Measurements from ENCODE around the gene ALDH1L1.

ALDH1L1 gene

GRCh38 chr3:126078866-126079265, 101.5 kb downstream of the ALDH1L1 start:
- DNase-seq, result no peak

DNA sequence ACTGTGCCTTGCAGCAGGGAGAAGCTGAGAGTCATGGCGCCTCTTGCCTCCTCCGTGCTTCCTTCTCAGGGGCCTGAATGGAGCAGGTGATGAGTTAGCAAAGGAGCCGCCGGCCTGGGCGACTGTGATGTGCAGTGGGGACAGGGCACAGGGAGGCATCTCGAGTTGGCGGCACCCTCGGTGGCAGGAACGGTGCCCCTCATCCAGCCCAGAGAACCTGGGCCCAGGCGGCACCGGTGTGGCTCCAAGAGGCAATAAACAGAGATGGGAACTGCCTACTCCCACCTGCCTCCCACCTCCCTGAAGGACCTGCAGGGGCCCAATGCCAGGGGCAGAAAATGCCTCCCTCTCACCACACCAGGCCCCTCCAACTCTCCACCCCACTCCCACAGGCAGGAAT, 102.6 kb downstream of the ALDH1L1 start:
- no peak for DNase-seq

GRCh38 chr3:126076140-126076539, 104.2 kb downstream of the ALDH1L1 start:
- DNase-seq, result no peak

GRCh38 chr3:126070146-126070545, 110.2 kb downstream of the ALDH1L1 start:
- no peak for DNase-seq

GRCh38 chr3:126067959-126068358, 112.4 kb downstream of the ALDH1L1 start:
- DNase-seq, result no peak

DNA sequence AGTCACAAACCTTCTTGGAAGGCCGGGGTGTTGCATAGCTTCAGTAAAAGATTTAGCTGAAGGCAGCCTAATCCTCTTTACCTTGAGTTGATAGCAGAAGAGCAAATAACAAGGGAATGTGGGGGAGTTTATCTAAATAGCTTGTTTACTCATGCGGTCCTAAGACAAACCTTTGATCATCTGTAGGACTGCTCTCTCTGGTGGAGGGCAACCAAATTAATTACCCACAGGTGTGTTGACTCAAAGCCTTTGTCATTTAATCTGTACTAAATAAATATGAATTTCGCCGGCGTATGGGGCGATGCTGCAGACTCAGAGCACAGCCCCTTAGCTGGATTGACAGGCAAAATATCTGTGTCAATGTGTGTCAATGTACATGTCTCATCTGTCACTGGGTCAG, 113.7 kb downstream of the ALDH1L1 start:
- peak in 1 of 2 experiments; percentile 20 for DNase-seq

GRCh38 chr3:126065876-126066275, 114.5 kb downstream of the ALDH1L1 start:
- no peak for DNase-seq

DNA sequence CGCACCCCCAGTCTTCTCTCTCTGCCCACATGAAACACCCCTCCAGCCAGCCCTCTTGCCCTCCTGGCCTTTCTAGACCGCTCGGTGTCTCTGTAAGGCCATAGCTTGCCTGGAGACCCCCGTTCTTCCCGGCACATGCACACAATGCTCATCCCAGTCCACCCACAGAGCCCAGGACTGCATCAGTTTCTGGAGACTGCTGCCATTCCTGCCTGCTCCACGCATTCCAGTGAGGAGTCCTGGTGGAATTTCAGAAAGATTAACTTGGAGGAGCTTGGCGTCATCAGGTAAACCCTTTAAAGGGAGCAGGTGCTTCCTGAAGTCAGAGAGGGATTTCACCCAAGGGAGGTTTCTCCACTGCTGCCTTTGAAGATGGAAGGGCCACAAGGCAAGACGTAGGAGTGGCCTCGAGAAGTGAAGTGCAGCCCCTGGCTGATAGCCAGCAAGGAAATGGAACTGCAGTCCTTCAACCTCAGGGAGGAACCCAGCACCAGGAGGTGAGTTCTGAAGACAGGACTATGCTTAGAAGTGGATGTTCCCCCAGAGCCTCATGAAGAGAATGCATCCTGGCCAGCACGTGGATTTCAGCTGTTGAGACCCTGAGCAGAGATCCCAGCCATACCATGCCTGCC, 115.6 kb downstream of the ALDH1L1 start:
- DNase-seq, result no peak

DNA sequence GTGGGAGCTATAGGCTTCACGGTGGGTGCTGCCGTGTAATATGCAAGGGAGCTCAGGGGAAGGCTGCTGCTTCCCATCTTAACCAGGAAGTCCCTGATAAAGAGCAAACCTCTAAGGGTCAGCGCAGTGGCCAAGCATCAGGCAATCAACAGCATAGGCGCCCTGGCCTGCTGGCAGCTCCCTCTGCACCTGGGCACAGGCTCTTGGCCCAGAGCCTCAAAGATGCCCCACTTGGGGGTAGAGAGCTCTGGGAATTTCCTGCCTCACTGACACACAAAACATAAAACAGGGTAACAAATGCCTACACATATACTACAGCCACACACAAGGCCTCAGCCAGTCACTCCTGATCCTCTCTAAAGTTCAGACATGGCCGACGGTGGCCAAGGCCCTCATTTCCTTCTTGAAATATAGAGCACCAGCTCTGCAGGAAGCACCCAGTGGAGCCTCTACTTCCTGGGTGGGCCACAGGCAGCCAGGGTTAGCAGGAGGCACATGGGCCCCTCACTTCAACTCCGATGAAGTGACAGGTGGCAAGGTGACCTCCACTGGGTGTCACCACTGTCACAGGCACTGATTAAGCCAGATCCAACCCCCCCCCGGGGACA, 116.9 kb downstream of the ALDH1L1 start:
- no peak for DNase-seq

- DNase-seq, result no peak
These were observed 118.9 kb downstream of the ALDH1L1 start for GRCh38 chr3:126061301-126062032.

- no peak for DNase-seq
These were observed 119.7 kb downstream of the ALDH1L1 start for GRCh38 chr3:126060613-126061145.

DNA sequence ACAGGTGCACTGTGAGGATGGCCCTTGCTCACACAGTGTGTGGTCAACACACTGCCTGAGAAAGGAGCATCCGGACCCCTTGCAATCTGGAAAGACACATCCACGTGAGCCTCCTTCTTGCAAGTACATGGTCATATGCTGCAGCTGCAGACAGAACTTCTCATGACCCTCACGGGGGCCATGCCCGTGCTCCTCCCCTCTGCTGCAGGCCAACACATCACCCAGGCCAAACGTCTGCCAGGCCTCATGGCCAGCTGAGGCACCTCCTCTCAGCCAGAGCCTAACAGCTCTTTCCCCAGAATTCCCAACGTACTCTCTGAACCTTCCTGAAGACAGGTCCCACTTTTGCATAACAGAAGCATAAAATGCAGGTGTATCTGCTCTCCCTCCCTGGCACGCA, 121.7 kb downstream of the ALDH1L1 start:
- DNase-seq, result no peak

- no peak for DNase-seq
These were observed 122.5 kb downstream of the ALDH1L1 start for GRCh38 chr3:126057936-126058335.

GRCh38 chr3:126057501-126057819, 122.9 kb downstream of the ALDH1L1 start:
- DNase-seq, result no peak

DNA sequence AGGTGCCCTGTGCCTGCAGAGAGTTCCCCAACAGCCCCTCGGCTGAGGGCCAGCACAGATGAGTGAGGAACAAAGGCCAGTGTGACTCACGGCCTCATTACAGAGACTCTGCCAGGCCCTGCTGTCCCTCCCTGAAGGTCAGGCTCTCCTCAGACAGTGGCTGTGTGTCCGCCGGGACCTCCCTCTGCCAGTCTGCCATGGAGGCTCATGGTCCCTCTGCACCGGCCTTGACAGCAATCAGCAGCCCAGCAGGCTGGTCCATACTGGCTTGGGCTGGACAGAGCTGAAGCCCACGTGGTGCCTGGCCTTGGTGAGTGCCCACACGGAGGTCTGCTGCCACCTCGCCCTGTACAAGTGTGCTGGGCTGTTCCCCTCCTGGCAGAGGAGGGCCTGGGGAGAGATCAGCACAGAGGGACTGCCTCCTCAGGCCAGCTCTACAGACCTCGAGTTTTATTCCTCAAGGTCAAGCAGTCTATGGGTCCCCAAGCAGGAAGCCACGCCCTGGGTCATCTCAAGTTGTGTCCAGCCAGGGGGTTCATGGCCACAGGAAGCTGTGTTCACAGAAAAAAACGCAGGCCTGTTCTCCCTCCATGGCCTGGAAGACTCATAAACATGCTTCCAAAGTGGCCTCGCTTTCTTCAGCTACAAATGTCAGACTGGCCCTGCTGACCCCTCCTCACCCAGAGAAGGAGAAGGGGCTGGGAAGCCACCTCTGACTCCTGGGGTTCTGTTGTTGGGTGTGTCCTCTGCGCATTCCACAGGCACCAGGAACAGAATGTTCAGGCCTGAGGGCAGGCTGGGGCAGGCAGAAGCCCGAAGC, 123.5 kb downstream of the ALDH1L1 start:
- no peak for DNase-seq

- DNase-seq, result no peak
These were observed 124.3 kb downstream of the ALDH1L1 start for GRCh38 chr3:126056088-126056487.

- no peak for DNase-seq
These were observed 125.5 kb downstream of the ALDH1L1 start for GRCh38 chr3:126054870-126055269.

- no peak for DNase-seq
These were observed 126.3 kb downstream of the ALDH1L1 start for GRCh38 chr3:126053949-126054569.

Data from NCI-H2081 (cell line).